Endothelial cell of umbilical vein (primary cell): ENCODE measurements around the gene SLC39A11. TPM values are rescaled to one million over a fixed set of nuclear protein-coding genes. Genes with fewer than 3 reads are reported as not detected.

Experiments
- BruUV-seq: library from RNA; stranded (reverse); fragments of 400-500 nt; replicated peaks from 2 replicates; lab custom pipeline; 2021; lab: Mats Ljungman, UMichigan
- CTCF ChIA-PET: fragments of 300-600, 350-600 bp; sonication (Branson Sonifier 250); formaldehyde crosslinking; loops from one replicate; lab custom pipeline; 2021; ENCODE audit warnings: antibody characterized with exemption, inconsistent platforms; lab: Charles Lee
- POLR2A ChIA-PET: fragments of 300-600, 350-600 bp; sonication (Branson Sonifier 250); formaldehyde crosslinking; loops from one replicate; lab custom pipeline; 2021; ENCODE audit warnings: antibody characterized with exemption, inconsistent platforms; lab: Charles Lee
- DNase-seq: peaks from one replicate; pipeline ENCODE4 v3.0.0-alpha.2; 2011; ENCODE audit warnings: low read depth, low spot score
- FAIRE-seq: peaks from 2 replicates; lab custom pipeline; 2011; peaks lifted over from hg19 to GRCh38; lab: Jason Lieb, UNC
- H2AFZ ChIP-seq: 2 replicates; pipeline ENCODE4 v1.6.0; 2012; ENCODE audit warnings: low read depth, low read length, control low read depth, inconsistent platforms
- H3K27ac ChIP-seq: 2 replicates; pipeline ENCODE4 v1.5.1; 2011; ENCODE audit warnings: low read depth, mild to moderate bottlenecking, control low read depth, low read length, moderate library complexity; ENCODE audit not compliant: insufficient read depth
- H3K27me3 ChIP-seq, 2 experiments: 2 replicates each; pipeline versions ENCODE4 v1.6.0 to v1.6.1; 2011; ENCODE audit warnings: low read length in 2 of 2, mixed read lengths in 1 of 2; ENCODE audit not compliant: control insufficient read depth in 2 of 2, insufficient read depth in 2 of 2
- H3K36me3 ChIP-seq, 2 experiments: 2 replicates in 1 of 2; 3 replicates in 1 of 2; pipeline ENCODE4 v1.5.1; 2011; ENCODE audit warnings: low read length in 2 of 2, mild to moderate bottlenecking in 1 of 2, moderate library complexity in 1 of 2; ENCODE audit not compliant: control insufficient read depth in 2 of 2, insufficient read depth in 2 of 2; ENCODE audit errors: extremely low read depth in 1 of 2
- H3K4me1 ChIP-seq: 3 replicates; pipeline ENCODE4 v1.5.1; 2011; ENCODE audit warnings: mild to moderate bottlenecking, low read length; ENCODE audit not compliant: control insufficient read depth, insufficient read depth; ENCODE audit errors: extremely low read depth
- H3K4me2 ChIP-seq: 2 replicates; pipeline ENCODE4 v1.6.1; 2011; ENCODE audit warnings: low read length, control low read depth, mixed read lengths; ENCODE audit not compliant: insufficient read depth
- H3K4me3 ChIP-seq, 3 experiments: fragments of 200-600 bp in 1 of 3; sonication (generic), shearing (Covaris generic) in 1 of 3; replicated peaks in 1 of 3; 2 replicates each; pipeline ENCODE4 v1.5.1; 2011 to 2016; ENCODE audit warnings: control low read depth in 3 of 3, low read length in 3 of 3, mild to moderate bottlenecking in 2 of 3, inconsistent platforms in 1 of 3, low read depth in 1 of 3, moderate library complexity in 1 of 3; ENCODE audit not compliant: insufficient read depth in 1 of 3
- H3K79me2 ChIP-seq: 2 replicates; pipeline ENCODE4 v1.6.0; 2012; ENCODE audit warnings: low read length, inconsistent platforms; ENCODE audit not compliant: control insufficient read depth, insufficient read depth
- H3K9ac ChIP-seq: replicated peaks from 2 replicates; pipeline ENCODE3; 2011; ENCODE audit warnings: low read length, control low read depth; ENCODE audit not compliant: insufficient read depth; ENCODE audit errors: extremely low read depth
- H3K9me1 ChIP-seq: replicated peaks from 3 replicates; pipeline ENCODE4 v1.6.0; 2011; ENCODE audit warnings: mild to moderate bottlenecking, low read length; ENCODE audit not compliant: control insufficient read depth, insufficient read depth; ENCODE audit errors: extremely low read depth
- H3K9me3 ChIP-seq: replicated peaks from 2 replicates; pipeline ENCODE4 v1.5.1; 2012; ENCODE audit warnings: low read length, inconsistent platforms; ENCODE audit not compliant: control insufficient read depth, insufficient read depth
- H4K20me1 ChIP-seq: replicated peaks from 2 replicates; pipeline ENCODE3; 2011; ENCODE audit warnings: mild to moderate bottlenecking, low read length; ENCODE audit not compliant: control insufficient read depth, insufficient read depth; ENCODE audit errors: extremely low read depth
- CTCF ChIP-seq, 2 donors: IDR thresholded peaks; 1 replicate in 1 of 2; 2 replicates in 1 of 2; pipeline ENCODE4 v1.5.1; 2011; ENCODE audit warnings: low read length in 2 of 2, mild to moderate bottlenecking in 2 of 2, moderate library complexity in 2 of 2, control low read depth in 1 of 2, inconsistent platforms in 1 of 2, low read depth in 1 of 2; ENCODE audit not compliant: insufficient read depth in 1 of 2; ENCODE audit errors: extremely low read depth in 1 of 2
- EZH2 ChIP-seq: IDR thresholded peaks from 2 replicates; pipeline ENCODE4 v1.6.1; 2012; ENCODE audit warnings: borderline replicate concordance, low read depth, mild to moderate bottlenecking, moderate library complexity, low read length, inconsistent platforms; ENCODE audit not compliant: severe bottlenecking
- FOS ChIP-seq: IDR thresholded peaks from 2 replicates; pipeline ENCODE4 v1.6.1; 2011; ENCODE audit warnings: mild to moderate bottlenecking, low read length, moderate library complexity, borderline replicate concordance; ENCODE audit not compliant: insufficient read depth
- GATA2 ChIP-seq: IDR thresholded peaks from 2 replicates; pipeline ENCODE4 v1.7.0; 2011; ENCODE audit warnings: low read depth, mild to moderate bottlenecking, moderate library complexity, mixed read lengths, low read length; ENCODE audit not compliant: insufficient read length, insufficient read depth
- JUN ChIP-seq: IDR thresholded peaks from 2 replicates; pipeline ENCODE4 v1.6.1; 2011; ENCODE audit warnings: borderline replicate concordance, low read depth; ENCODE audit not compliant: insufficient read length, insufficient read depth
- MAX ChIP-seq: IDR thresholded peaks from 2 replicates; pipeline ENCODE4 v1.6.1; 2011; ENCODE audit not compliant: insufficient read depth, insufficient read length
- MYC ChIP-seq: IDR thresholded peaks from one replicate; pipeline ENCODE4 v1.6.1; 2011; ENCODE audit warnings: mild to moderate bottlenecking, low read depth, low read length
- POLR2A ChIP-seq: IDR thresholded peaks from 2 replicates; pipeline ENCODE4 v1.6.1; 2012; ENCODE audit warnings: low read depth, mild to moderate bottlenecking, control low read depth, low read length
- POLR2AphosphoS5 ChIP-seq: IDR thresholded peaks from 2 replicates; pipeline ENCODE4 v1.6.1; 2012; ENCODE audit warnings: low read depth, mild to moderate bottlenecking, control low read depth, low read length, moderate library complexity; ENCODE audit not compliant: insufficient read depth
- dilution Hi-C: fragments of 300-500 bp; cut with MboI; formaldehyde crosslinking; loops from one replicate; pipeline ENCODE4 v1.15.0; 2019; ENCODE audit warnings: low sequenced_read_pairs; ENCODE audit not compliant: extremely low pct_ligation_motif_present
- intact Hi-C: fragments of 100-400 bp; cut with micrococcal nuclease; formaldehyde crosslinking; loops from one replicate; pipeline ENCODE4 v1.10.0; 2022
- polyA plus RNA-seq, 4 experiments: library from polyadenylated mRNA; depleted of rRNA in 3 of 4; stranded (reverse) in 3 of 4; unstranded in 1 of 4; fragments of >200 nt; gene quantifications; 2 replicates each; pipeline versions ENCODE4 v1.2.1 to v1.2.3, GENCODE V29; 2011 to 2012; ENCODE audit warnings: missing spikeins in 1 of 4
- total RNA-seq: library from RNA; stranded (reverse); gene quantifications from 2 replicates; pipeline ENCODE4 v1.2.3, GENCODE V29; 2021

The SLC39A11 gene
- total and polyA plus RNA-seq, 2 donors (not counting 3 experiments of a cell fraction or from before 2014, with no cell fraction given): 8.1 to 11.9 TPM

- dilution Hi-C loops (no loop called here), intact Hi-C loops (no loop called here)
- Histone ChIP-seq H3K36me3 (no peaks in the 10 kb centered on the region), H3K27ac (no peak overlapping the region), H3K9ac (no peak overlapping the region), H3K9me1 (no peaks in the 10 kb centered on the region), H3K4me1 (no peaks in the 10 kb centered on the region), H3K9me3 (no peaks in the 10 kb centered on the region), H4K20me1 (no peaks in the 10 kb centered on the region), H3K27me3 (no peaks in the 10 kb centered on the region), H3K79me2 (no peaks in the 10 kb centered on the region), H3K4me3 (no peak overlapping the region), H2AFZ (no peak overlapping the region), H3K4me2 (no peak overlapping the region)
- FAIRE-seq (no peak), DNase-seq (no peak)
- BruUV-seq: no TSS peak
- ChIA-PET POLR2A (no interaction called here), CTCF (no interaction called here)
- no peak for TF ChIP-seq CTCF (IDR thresholded peaks at IDR 0.05; ENCODE audit: extremely low read depth in 1 of 2, insufficient read depth in 1 of 2, low read depth in 1 of 2, low read length in 2 of 2)
- no peak for TF ChIP-seq FOS
- no peak for TF ChIP-seq GATA2
- no peak for TF ChIP-seq MYC
- no peak for TF ChIP-seq MAX
- no peak for TF ChIP-seq JUN
- no peak for TF ChIP-seq POLR2AphosphoS5
- TF ChIP-seq POLR2A: no peak
- no peak for TF ChIP-seq EZH2
Measured at GRCh38 chr17:72887917-72888316, 204.6 kb downstream of the SLC39A11 start.
